ENCODE data around the gene CACNA2D1. TPM values are rescaled to one million over a fixed set of nuclear protein-coding genes. Genes with fewer than 3 reads are reported as not detected.
"Not testable (repeated sequence)": the region's sequence is repeated elsewhere in the genome, so short reads cannot be mapped to it uniquely, and the experiment has no call there.

CACNA2D1 gene
- total RNA-seq, 1 experiment from 2014 or later, result 9.8 TPM

DNA sequence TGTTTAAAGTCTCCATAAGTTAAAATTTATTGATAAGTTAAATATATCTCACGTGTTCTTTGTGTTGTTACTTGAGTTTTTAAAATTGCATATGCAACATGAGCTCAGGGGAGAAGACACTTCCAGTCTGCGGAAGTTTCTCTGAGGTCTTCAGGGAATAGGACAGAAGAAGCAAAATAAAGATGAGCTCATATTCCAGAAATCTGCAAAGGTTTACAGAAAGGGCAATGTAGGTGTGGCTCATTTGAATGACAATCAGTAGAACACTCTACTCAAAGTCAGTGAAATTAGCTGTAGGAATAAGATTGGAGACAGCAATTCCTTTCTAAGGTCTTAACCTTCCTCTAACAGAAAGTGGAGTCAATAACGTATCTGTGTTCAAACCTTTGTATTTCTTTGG is 53.7 kb downstream of the CACNA2D1 start:
- no peaks in the 10 kb centered on the region for H3K36me3 ChIP-seq (ENCODE audit: control insufficient read depth, insufficient read depth, low read length)
- no peaks in the 10 kb centered on the region for H3K4me1 ChIP-seq (ENCODE audit: control insufficient read depth, insufficient read depth, low read length)
- DNase-seq (ENCODE audit: low read depth, low spot score) (no peak), ATAC-seq (no peak)
- intact Hi-C loops (cut with micrococcal nuclease; ENCODE audit: unreplicated experiment) (no loop called here), in situ Hi-C loops (cut with HindIII; ENCODE audit: low pct_unique_long_range_greater_than_20kb, low sequenced_read_pairs) (no loop called here)
- H3K27me3 ChIP-seq (ENCODE audit: control insufficient read depth, insufficient read depth, low read length), result peaks cover 2% of the 10 kb centered on the region; the same call in 1 of the 2 replicates
- no TSS peak for BruUV-seq (replicated peaks)
- ChIA-PET POLR2A (no interaction called here), CTCF (no interaction called here)
- H3K27ac ChIP-seq (ENCODE audit: low read length), result no peak overlapping the region
- TF ChIP-seq TCF7L2 (IDR thresholded peaks at IDR 0.05; ENCODE audit: low read depth, low read length) (no peak), POLR2AphosphoS5 (IDR thresholded peaks at IDR 0.05; ENCODE audit: low read depth, low read length) (no peak), SIN3A (IDR thresholded peaks at IDR 0.05; ENCODE audit: borderline replicate concordance, insufficient read depth, low read depth, low read length) (no peak)
- TF ChIP-seq, protein P1, sequence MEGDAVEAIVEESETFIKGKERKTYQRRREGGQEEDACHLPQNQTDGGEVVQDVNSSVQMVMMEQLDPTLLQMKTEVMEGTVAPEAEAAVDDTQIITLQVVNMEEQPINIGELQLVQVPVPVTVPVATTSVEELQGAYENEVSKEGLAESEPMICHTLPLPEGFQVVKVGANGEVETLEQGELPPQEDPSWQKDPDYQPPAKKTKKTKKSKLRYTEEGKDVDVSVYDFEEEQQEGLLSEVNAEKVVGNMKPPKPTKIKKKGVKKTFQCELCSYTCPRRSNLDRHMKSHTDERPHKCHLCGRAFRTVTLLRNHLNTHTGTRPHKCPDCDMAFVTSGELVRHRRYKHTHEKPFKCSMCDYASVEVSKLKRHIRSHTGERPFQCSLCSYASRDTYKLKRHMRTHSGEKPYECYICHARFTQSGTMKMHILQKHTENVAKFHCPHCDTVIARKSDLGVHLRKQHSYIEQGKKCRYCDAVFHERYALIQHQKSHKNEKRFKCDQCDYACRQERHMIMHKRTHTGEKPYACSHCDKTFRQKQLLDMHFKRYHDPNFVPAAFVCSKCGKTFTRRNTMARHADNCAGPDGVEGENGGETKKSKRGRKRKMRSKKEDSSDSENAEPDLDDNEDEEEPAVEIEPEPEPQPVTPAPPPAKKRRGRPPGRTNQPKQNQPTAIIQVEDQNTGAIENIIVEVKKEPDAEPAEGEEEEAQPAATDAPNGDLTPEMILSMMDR (IDR thresholded peaks at IDR 0.05), result no peak
- TF ChIP-seq, protein P2, sequence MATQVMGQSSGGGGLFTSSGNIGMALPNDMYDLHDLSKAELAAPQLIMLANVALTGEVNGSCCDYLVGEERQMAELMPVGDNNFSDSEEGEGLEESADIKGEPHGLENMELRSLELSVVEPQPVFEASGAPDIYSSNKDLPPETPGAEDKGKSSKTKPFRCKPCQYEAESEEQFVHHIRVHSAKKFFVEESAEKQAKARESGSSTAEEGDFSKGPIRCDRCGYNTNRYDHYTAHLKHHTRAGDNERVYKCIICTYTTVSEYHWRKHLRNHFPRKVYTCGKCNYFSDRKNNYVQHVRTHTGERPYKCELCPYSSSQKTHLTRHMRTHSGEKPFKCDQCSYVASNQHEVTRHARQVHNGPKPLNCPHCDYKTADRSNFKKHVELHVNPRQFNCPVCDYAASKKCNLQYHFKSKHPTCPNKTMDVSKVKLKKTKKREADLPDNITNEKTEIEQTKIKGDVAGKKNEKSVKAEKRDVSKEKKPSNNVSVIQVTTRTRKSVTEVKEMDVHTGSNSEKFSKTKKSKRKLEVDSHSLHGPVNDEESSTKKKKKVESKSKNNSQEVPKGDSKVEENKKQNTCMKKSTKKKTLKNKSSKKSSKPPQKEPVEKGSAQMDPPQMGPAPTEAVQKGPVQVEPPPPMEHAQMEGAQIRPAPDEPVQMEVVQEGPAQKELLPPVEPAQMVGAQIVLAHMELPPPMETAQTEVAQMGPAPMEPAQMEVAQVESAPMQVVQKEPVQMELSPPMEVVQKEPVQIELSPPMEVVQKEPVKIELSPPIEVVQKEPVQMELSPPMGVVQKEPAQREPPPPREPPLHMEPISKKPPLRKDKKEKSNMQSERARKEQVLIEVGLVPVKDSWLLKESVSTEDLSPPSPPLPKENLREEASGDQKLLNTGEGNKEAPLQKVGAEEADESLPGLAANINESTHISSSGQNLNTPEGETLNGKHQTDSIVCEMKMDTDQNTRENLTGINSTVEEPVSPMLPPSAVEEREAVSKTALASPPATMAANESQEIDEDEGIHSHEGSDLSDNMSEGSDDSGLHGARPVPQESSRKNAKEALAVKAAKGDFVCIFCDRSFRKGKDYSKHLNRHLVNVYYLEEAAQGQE (IDR thresholded peaks at IDR 0.05; ENCODE audit: insufficient read depth in 1 of 2, low read depth in 2 of 2, low read length in 1 of 2), result no peak
- no peaks in the 10 kb centered on the region for H3K9me3 ChIP-seq (ENCODE audit: control insufficient read depth, insufficient read depth, low read depth, low read length)
- H3K4me3 ChIP-seq (ENCODE audit: low read depth in 2 of 2, low read length in 2 of 2), result no peak overlapping the region

DNA sequence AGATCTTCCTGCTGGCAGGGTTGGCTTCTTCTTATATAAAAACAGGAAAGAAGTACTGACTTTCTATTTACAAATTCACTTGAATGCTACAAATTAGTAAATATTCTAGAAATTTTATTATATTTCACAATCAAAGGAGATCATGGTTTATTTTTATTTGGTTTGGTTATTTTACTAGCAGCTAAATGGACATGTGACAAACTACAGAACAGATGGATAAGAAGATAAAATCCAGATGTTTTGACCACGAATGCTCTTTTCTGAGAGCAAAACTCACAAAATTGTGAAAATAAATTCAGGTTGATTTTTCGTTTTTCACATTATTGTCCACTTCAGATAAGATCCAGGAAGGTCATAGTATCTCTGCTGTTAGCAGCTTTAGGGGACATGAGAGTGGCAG is 55.4 kb downstream of the CACNA2D1 start:
- no peak for DNase-seq (ENCODE audit: low read depth, low spot score)
- no peak for ATAC-seq
- ChIA-PET POLR2A (no interaction called here), CTCF (no interaction called here)
- no peaks in the 10 kb centered on the region for H3K9me3 ChIP-seq (ENCODE audit: control insufficient read depth, insufficient read depth, low read depth, low read length)
- in situ Hi-C loops (cut with HindIII; ENCODE audit: low pct_unique_long_range_greater_than_20kb, low sequenced_read_pairs) (no loop called here), intact Hi-C loops (cut with micrococcal nuclease; ENCODE audit: unreplicated experiment) (no loop called here)
- H3K4me1 ChIP-seq (ENCODE audit: control insufficient read depth, insufficient read depth, low read length), result no peaks in the 10 kb centered on the region
- no peak overlapping the region for H3K4me3 ChIP-seq (ENCODE audit: low read depth in 2 of 2, low read length in 2 of 2)
- H3K36me3 ChIP-seq (ENCODE audit: control insufficient read depth, insufficient read depth, low read length), result no peaks in the 10 kb centered on the region
- no TSS peak for BruUV-seq (replicated peaks)
- TF ChIP-seq, protein P1 (IDR thresholded peaks at IDR 0.05), result no peak
- TF ChIP-seq TCF7L2 (IDR thresholded peaks at IDR 0.05; ENCODE audit: low read depth, low read length), result no peak
- TF ChIP-seq, protein P2 (IDR thresholded peaks at IDR 0.05; ENCODE audit: insufficient read depth in 1 of 2, low read depth in 2 of 2, low read length in 1 of 2), result no peak
- no peak for TF ChIP-seq POLR2AphosphoS5 (IDR thresholded peaks at IDR 0.05; ENCODE audit: low read depth, low read length)
- TF ChIP-seq SIN3A (IDR thresholded peaks at IDR 0.05; ENCODE audit: borderline replicate concordance, insufficient read depth, low read depth, low read length), result no peak
- no peaks in the 10 kb centered on the region for H3K27me3 ChIP-seq (ENCODE audit: control insufficient read depth, insufficient read depth, low read length)
- no peak overlapping the region for H3K27ac ChIP-seq (ENCODE audit: low read length)

DNA sequence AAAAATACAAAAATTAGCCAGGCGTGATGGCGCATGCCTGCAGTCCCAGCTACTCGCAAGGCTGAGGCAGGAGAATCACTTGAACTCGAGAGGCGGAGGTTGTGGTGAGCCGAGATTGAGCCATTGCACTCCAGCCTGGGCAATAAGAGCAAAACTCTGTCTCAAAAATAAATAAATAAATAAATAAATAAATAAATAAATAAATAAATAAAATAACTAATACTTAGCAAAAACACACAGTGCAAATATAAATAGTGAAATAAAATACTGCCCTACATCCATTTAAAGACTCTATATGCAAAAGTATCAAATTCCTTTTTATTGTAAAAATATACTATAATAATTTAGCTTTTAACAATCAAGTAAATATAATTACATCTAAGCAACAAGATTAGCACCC is 57.0 kb downstream of the CACNA2D1 start:
- ATAC-seq; H3K9me3 ChIP-seq (ENCODE audit: control insufficient read depth, insufficient read depth, low read depth, low read length); DNase-seq (ENCODE audit: low read depth, low spot score); H3K27me3 ChIP-seq (ENCODE audit: control insufficient read depth, insufficient read depth, low read length); intact Hi-C loops (cut with micrococcal nuclease; ENCODE audit: unreplicated experiment); BruUV-seq (replicated peaks); H3K27ac ChIP-seq (ENCODE audit: low read length); H3K4me1 ChIP-seq (ENCODE audit: control insufficient read depth, insufficient read depth, low read length); CTCF ChIA-PET; H3K4me3 ChIP-seq (ENCODE audit: low read depth in 2 of 2, low read length in 2 of 2); in situ Hi-C loops (cut with HindIII; ENCODE audit: low pct_unique_long_range_greater_than_20kb, low sequenced_read_pairs); H3K36me3 ChIP-seq (ENCODE audit: control insufficient read depth, insufficient read depth, low read length); POLR2A ChIA-PET: not testable (repeated sequence)
